Endodermal cell (in vitro differentiated cells): ENCODE data around the gene MUC13. TPM values are rescaled to one million over a fixed set of nuclear protein-coding genes. Genes with fewer than 3 reads are reported as not detected.

Experiments
- DNase-seq: peaks from one replicate; pipeline ENCODE4 v3.0.0-alpha.2; 2017
- H3K27ac ChIP-seq: 2 replicates; pipeline ENCODE4 v1.5.1; 2013; ENCODE audit warnings: mild to moderate bottlenecking, low read depth, low read length, moderate library complexity
- H3K27me3 ChIP-seq: 2 replicates; pipeline ENCODE4 v1.6.1; 2013; ENCODE audit warnings: mild to moderate bottlenecking, low read length, moderate library complexity; ENCODE audit not compliant: insufficient read depth, control insufficient read depth, poor library complexity, severe bottlenecking
- H3K36me3 ChIP-seq: 2 replicates; pipeline ENCODE4 v1.7.0; 2013; ENCODE audit warnings: mild to moderate bottlenecking, low read length, moderate library complexity; ENCODE audit not compliant: control insufficient read depth, insufficient read depth
- H3K4me1 ChIP-seq: one replicate; pipeline ENCODE4 v1.7.0; 2013; ENCODE audit warnings: low read length; ENCODE audit not compliant: control insufficient read depth, insufficient read depth
- H3K4me3 ChIP-seq: 2 replicates; pipeline ENCODE4 v1.5.1; 2013; ENCODE audit warnings: mild to moderate bottlenecking, low read length, moderate library complexity
- H3K9ac ChIP-seq: 2 replicates; pipeline ENCODE4 v1.6.1; 2013; ENCODE audit warnings: mild to moderate bottlenecking, low read length, moderate library complexity; ENCODE audit not compliant: poor library complexity, severe bottlenecking; ENCODE audit errors: extremely low read depth
- H3K9me3 ChIP-seq: 2 replicates; pipeline ENCODE4 v1.6.1; 2013; ENCODE audit warnings: mild to moderate bottlenecking, low read length, moderate library complexity; ENCODE audit not compliant: control insufficient read depth
- H3K27ac Mint-ChIP-seq: 2 replicates; pipeline ENCODE4 v1.8.0; 2020; ENCODE audit warnings: mixed read lengths
- H3K27me3 Mint-ChIP-seq: 2 replicates; pipeline ENCODE4 v1.8.0; 2021; ENCODE audit warnings: mild to moderate bottlenecking, mixed read lengths; ENCODE audit not compliant: insufficient read depth
- H3K36me3 Mint-ChIP-seq: 2 replicates; pipeline ENCODE4 v1.8.0; 2020; ENCODE audit warnings: low read depth, mixed read lengths
- H3K4me1 Mint-ChIP-seq: 2 replicates; pipeline ENCODE4 v1.8.0; 2020; ENCODE audit warnings: mixed read lengths
- H3K4me3 Mint-ChIP-seq: 2 replicates; pipeline ENCODE4 v1.8.0; 2020; ENCODE audit warnings: mild to moderate bottlenecking, moderate library complexity, mixed read lengths
- H3K9me3 Mint-ChIP-seq: 2 replicates; pipeline ENCODE4 v1.8.0; 2020; ENCODE audit warnings: mild to moderate bottlenecking, mixed read lengths
- WGBS, 2 experiments: methylation state at CpG; one replicate each; pipeline versions ENCODE4 v1.1.5 to v1.1.7; 2013; ENCODE audit warnings: missing lambda C conversion rate in 2 of 2, mixed read lengths in 1 of 2; ENCODE audit not compliant: insufficient coverage in 1 of 2, insufficient read length in 1 of 2; 5-methylcytosine and 5-hydroxymethylcytosine counted together
- total RNA-seq, 2 donors: library from RNA; stranded (reverse); fragmentation: NEBNext Ultra II Directional in 1 of 2; extraction: Animal tissue kit (Norgen Biotek cat#: 25700) in 1 of 2; gene quantifications; 2 replicates in 1 of 2; 3 replicates in 1 of 2; pipeline ENCODE4 v1.2.1, GENCODE V29; 2021
- TF ChIP-seq, protein P1 (sequence below): fragments of 200-600 bp; sonication (generic); conservative IDR thresholded peaks from 2 replicates; pipeline ENCODE4 v1.5.0; 2021; ENCODE audit warnings: antibody characterized with exemption, mild to moderate bottlenecking

Gene MUC13
- total RNA-seq, 2 donors from 2014 or later, result 0.15 TPM; not detected in 1

GRCh38 chr3:124859025-124859424, 75.5 kb downstream of the MUC13 start:
- Histone ChIP-seq H3K36me3 (peaks cover 89% of the 10 kb centered on the region), H3K27ac (no peak overlapping the region), H3K9me3 (no peaks in the 10 kb centered on the region), H3K4me3 (no peak overlapping the region), H3K27me3 (no peaks in the 10 kb centered on the region), H3K9ac (no peak overlapping the region), H3K4me1 (peaks cover 2% of the 10 kb centered on the region)
- peak overlapping the region; percentile 18 for H3K27ac Mint-ChIP-seq
- WGBS, 2 experiments, result 57 to 82% methylated on average over 3 to 7 of the region's 7 CpGs
- no peaks in the 10 kb centered on the region for H3K27me3 Mint-ChIP-seq
- no peak overlapping the region for H3K4me3 Mint-ChIP-seq
- H3K36me3 Mint-ChIP-seq, result peaks cover 74% of the 10 kb centered on the region
- H3K4me1 Mint-ChIP-seq, result peaks cover 14% of the 10 kb centered on the region
- TF ChIP-seq, protein P1, sequence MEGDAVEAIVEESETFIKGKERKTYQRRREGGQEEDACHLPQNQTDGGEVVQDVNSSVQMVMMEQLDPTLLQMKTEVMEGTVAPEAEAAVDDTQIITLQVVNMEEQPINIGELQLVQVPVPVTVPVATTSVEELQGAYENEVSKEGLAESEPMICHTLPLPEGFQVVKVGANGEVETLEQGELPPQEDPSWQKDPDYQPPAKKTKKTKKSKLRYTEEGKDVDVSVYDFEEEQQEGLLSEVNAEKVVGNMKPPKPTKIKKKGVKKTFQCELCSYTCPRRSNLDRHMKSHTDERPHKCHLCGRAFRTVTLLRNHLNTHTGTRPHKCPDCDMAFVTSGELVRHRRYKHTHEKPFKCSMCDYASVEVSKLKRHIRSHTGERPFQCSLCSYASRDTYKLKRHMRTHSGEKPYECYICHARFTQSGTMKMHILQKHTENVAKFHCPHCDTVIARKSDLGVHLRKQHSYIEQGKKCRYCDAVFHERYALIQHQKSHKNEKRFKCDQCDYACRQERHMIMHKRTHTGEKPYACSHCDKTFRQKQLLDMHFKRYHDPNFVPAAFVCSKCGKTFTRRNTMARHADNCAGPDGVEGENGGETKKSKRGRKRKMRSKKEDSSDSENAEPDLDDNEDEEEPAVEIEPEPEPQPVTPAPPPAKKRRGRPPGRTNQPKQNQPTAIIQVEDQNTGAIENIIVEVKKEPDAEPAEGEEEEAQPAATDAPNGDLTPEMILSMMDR, result no peak
- DNase-seq, result peak; percentile 68
- no peaks in the 10 kb centered on the region for H3K9me3 Mint-ChIP-seq

DNA sequence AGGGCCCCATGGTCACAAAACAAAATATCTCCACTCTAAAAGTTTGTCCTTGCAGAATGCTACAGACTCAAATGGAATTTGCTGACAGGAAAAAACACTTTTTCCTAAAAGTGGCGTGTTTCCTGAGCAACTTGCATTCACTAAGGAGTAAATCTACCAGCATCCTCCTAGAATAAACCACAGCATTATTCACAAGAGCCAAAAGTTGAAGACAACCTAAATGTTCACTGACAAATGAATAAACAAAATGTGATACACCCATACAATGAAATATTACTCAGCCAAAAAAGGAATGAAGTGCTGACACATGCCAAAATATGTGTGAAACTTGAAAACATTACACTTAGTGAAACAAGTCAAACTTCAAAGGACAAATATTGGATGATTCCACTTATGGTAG, 76.3 kb downstream of the MUC13 start:
- Mint-ChIP-seq H3K4me3 (no peak overlapping the region), H3K36me3 (peaks cover 75% of the 10 kb centered on the region), H3K9me3 (no peaks in the 10 kb centered on the region), H3K27ac (no peak overlapping the region), H3K27me3 (no peaks in the 10 kb centered on the region), H3K4me1 (peaks cover 14% of the 10 kb centered on the region)
- no peaks in the 10 kb centered on the region for H3K27me3 ChIP-seq
- H3K4me1 ChIP-seq, result peaks cover 2% of the 10 kb centered on the region
- peaks cover 95% of the 10 kb centered on the region for H3K36me3 ChIP-seq
- no peak overlapping the region for H3K4me3 ChIP-seq
- TF ChIP-seq, protein P1, result no peak
- no peak overlapping the region for H3K9ac ChIP-seq
- H3K9me3 ChIP-seq, result no peaks in the 10 kb centered on the region
- WGBS, 2 experiments, result 98 to 100% methylated on average over 1 of the region's 1 CpG
- no peak overlapping the region for H3K27ac ChIP-seq
- DNase-seq, result no peak

DNA sequence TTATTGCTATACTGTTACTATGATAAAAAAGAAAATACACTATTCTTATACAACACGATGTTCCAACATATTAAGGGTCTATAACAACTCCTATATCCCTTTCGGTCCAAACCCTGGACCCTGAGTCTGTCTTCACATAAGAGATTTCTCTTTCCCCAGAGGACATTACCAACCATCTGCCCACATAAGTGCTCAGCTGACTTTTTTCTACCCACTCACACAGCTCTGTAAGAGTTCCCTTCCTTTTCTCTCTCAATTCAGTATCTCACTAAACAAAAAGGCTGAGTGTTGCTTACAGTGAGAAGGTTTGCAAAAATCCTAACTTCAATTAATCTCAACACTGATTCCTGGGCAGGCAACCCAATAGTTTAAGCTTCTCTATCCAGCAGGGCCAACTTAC, 77.9 kb downstream of the MUC13 start:
- no peaks in the 10 kb centered on the region for H3K27me3 Mint-ChIP-seq
- H3K27ac ChIP-seq, result no peak overlapping the region

More for the DNA sequence above, 77.9 kb downstream of the MUC13 start:
- Mint-ChIP-seq H3K4me3 (no peak overlapping the region), H3K36me3 (peaks cover 72% of the 10 kb centered on the region), H3K4me1 (peaks cover 18% of the 10 kb centered on the region), H3K27ac (no peak overlapping the region), H3K9me3 (no peaks in the 10 kb centered on the region)
- H3K27me3 ChIP-seq, result no peaks in the 10 kb centered on the region
- TF ChIP-seq, protein P1, result no peak
- H3K4me3 ChIP-seq, result no peak overlapping the region
- H3K9ac ChIP-seq, result no peak overlapping the region
- H3K36me3 ChIP-seq, result peaks cover 93% of the 10 kb centered on the region
- H3K4me1 ChIP-seq, result peaks cover 2% of the 10 kb centered on the region
- no peaks in the 10 kb centered on the region for H3K9me3 ChIP-seq
- no peak for DNase-seq
- WGBS, 2 experiments, result 97 to 100% methylated on average over 1 to 2 of the region's 2 CpGs

Other genes with a start within 250 kb of the MUC13 start
- 10 to 100 TPM; 53.9 to 60.8 TPM for gene UMPS, start 204.3 kb downstream of the MUC13 start, total RNA-seq
- 100 to 1,000 TPM; 262 to 329 TPM for gene ITGB5, start 47.4 kb downstream of the MUC13 start, total RNA-seq
- gene HEG1, start 121.2 kb upstream of the MUC13 start, total RNA-seq, result 10 to 100 TPM; 25.5 to 27.0 TPM